Fibroblast of pulmonary artery (primary cell): Measurements from ENCODE around the gene IFNLR1.
A peak's percentile ranks its signal among the peaks of the same experiment; 100 is the strongest.

Source experiments
- DNase-seq: peaks from one replicate; pipeline ENCODE4 v3.0.0-alpha.2; 2010; ENCODE audit warnings: low read depth
- H3K4me3 ChIP-seq: replicated peaks from 2 replicates; pipeline ENCODE4 v1.5.1; 2011; ENCODE audit warnings: low read depth, mild to moderate bottlenecking, control low read depth, low read length, moderate library complexity
- TF ChIP-seq, protein P1 (sequence below): IDR thresholded peaks from 2 replicates; pipeline ENCODE4 v1.5.1; 2011; ENCODE audit warnings: mild to moderate bottlenecking, control low read depth, low read length, inconsistent platforms; ENCODE audit errors: missing control alignments

Gene IFNLR1

DNA sequence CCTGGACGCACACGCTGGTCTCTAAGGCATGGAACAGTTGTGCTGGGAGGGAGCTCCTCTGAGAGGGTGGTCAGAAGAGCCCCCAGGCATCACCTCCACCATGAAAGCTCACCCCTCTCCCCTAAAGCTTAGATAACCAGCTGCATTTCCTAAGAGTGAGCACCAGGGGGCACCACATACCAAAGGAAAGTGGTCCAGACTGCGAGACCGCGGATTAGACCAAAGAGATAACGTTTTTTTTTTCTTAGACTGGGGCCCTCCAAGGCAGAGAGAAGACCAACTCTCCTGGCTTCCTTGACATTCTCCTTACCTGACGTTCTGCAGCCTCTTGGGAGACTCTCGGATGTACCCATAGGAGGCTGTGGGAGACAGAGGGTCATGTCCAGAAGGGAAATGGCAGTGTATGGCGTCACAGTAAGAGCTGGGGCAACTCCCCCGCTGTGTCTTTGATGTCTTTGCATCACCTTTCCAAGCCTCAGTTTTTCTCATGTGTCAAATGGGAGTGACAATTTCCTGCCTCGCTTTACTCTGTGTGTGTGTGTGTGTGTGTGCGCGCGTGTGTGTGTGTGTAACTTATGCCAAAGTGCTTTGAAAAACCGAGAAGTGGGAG lies 12.3 kb upstream of the IFNLR1 start:
- TF ChIP-seq, protein P1, sequence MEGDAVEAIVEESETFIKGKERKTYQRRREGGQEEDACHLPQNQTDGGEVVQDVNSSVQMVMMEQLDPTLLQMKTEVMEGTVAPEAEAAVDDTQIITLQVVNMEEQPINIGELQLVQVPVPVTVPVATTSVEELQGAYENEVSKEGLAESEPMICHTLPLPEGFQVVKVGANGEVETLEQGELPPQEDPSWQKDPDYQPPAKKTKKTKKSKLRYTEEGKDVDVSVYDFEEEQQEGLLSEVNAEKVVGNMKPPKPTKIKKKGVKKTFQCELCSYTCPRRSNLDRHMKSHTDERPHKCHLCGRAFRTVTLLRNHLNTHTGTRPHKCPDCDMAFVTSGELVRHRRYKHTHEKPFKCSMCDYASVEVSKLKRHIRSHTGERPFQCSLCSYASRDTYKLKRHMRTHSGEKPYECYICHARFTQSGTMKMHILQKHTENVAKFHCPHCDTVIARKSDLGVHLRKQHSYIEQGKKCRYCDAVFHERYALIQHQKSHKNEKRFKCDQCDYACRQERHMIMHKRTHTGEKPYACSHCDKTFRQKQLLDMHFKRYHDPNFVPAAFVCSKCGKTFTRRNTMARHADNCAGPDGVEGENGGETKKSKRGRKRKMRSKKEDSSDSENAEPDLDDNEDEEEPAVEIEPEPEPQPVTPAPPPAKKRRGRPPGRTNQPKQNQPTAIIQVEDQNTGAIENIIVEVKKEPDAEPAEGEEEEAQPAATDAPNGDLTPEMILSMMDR, result peak; percentile 80
- no peak overlapping the region for H3K4me3 ChIP-seq
- DNase-seq, result peak; percentile 71

- TF ChIP-seq, protein P1, result no peak
- no peak overlapping the region for H3K4me3 ChIP-seq
- no peak for DNase-seq
These were observed 11.7 kb upstream of the IFNLR1 start for GRCh38 chr1:24198766-24199165.

- H3K4me3 ChIP-seq, result no peak overlapping the region
- TF ChIP-seq, protein P1, result no peak
These were observed 8.8 kb upstream of the IFNLR1 start for GRCh38 chr1:24195874-24196273.

GRCh38 chr1:24195136-24195535 lies 8.0 kb upstream of the IFNLR1 start:
- TF ChIP-seq, protein P1, result no peak
- H3K4me3 ChIP-seq, result no peak overlapping the region
- DNase-seq, result no peak

More at GRCh38 chr1:24195874-24196273, 8.8 kb upstream of the IFNLR1 start:
- no peak for DNase-seq

- DNase-seq, result peak; percentile 28
- TF ChIP-seq, protein P1, result no peak
- H3K4me3 ChIP-seq, result no peak overlapping the region
These were observed 6.0 kb upstream of the IFNLR1 start for GRCh38 chr1:24193046-24193445.

DNA sequence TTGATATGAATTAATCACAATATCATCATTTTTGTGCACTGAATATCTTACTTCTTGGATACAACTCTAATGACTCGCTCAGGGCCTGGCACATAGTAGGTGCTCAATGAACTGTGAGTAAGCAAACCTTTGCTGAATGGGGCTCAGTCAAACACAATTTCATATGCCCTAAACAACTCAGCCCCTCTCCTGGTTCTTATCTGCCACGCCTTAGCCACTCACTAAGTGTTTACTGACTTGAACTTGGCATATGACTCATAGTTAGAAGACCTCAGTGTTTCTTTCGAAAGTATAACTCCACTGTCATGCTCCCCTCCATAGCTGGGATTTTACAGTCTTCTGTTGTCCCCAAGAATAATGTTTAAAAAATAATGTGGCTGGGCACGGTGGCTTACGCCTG lies 4.8 kb upstream of the IFNLR1 start:
- TF ChIP-seq, protein P1, result no peak
- no peak overlapping the region for H3K4me3 ChIP-seq
- peak; percentile 43 for DNase-seq

DNA sequence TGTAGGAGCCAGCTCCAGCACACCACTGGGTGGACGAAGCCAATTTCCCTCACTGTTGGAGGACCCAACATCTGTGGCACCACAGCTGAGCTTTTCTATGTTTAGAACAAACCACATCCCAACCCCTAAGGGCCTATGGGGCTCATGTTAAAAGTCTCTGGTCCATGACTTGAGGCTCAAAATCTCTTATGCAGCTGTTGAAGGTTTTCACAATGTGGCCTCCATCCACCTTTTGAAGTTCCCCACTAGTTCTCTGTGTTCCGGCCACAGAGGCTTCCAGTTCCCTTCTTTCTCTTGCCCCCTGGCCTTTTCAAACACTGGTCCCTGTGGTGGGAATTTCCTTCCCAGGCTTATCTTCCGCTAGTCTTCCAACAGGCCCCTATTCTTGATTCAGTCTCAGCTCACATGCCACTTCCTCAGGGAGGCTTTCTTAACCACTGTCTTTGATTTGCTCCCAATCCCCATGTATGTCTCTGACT lies 3.9 kb upstream of the IFNLR1 start:
- no peak for DNase-seq
- TF ChIP-seq, protein P1, result no peak
- H3K4me3 ChIP-seq, result no peak overlapping the region
